Measurements from ENCODE around the gene ZNF768.
"Not testable (repeated sequence)": the region's sequence is repeated elsewhere in the genome, so short reads cannot be mapped to it uniquely, and the experiment has no call there.

ZNF768 gene

DNA sequence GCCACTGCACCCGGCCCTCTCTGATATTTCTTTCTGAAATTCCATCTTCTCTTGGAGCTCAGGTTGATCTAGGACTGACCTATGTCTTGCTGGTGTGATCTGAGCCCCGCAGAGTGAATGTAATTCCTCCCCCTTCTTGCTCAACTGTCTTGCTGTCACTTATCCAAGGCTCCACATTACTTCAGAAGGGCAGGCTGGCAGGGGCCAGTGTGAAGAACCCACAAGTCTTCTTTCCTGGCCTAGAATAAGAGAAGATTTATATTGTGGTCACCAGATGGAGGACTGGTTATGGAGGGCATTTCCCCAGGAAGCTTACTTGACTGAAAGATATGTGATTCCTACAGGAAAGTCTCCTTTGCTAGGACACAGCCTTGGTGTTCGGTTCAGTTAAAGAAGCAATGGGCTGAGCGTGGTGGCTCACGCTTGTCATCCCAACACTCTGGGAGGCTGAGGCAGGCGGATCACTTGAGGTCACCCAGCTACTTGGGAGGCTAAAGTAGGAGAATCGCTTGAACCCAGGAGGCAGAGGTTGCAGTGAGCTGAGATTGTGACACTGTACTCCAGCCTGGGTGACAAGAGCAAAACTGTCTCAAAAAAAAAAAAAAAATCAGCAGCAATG is 40.4 kb downstream of the ZNF768 start:
- peak overlapping the region; percentile 52 for H3K27ac Mint-ChIP-seq
- H3K9me3 Mint-ChIP-seq = no peaks in the 10 kb centered on the region
- peaks cover 38% of the 10 kb centered on the region for H3K4me1 Mint-ChIP-seq (ENCODE audit: low read depth)
- no peak overlapping the region for H3K4me3 Mint-ChIP-seq
- no peaks in the 10 kb centered on the region for H3K27me3 Mint-ChIP-seq (ENCODE audit: low read depth)
- peaks cover 65% of the 10 kb centered on the region for H3K36me3 Mint-ChIP-seq (ENCODE audit: low read depth)

- Mint-ChIP-seq H3K4me1 (ENCODE audit: low read depth) (peaks cover 39% of the 10 kb centered on the region), H3K36me3 (ENCODE audit: low read depth) (peaks cover 66% of the 10 kb centered on the region), H3K27ac (peak overlapping the region; percentile 49), H3K4me3 (no peak overlapping the region), H3K9me3 (no peaks in the 10 kb centered on the region), H3K27me3 (ENCODE audit: low read depth) (no peaks in the 10 kb centered on the region)
Measured at GRCh38 chr16:30484887-30485286, 41.5 kb downstream of the ZNF768 start.

- no peaks in the 10 kb centered on the region for H3K9me3 Mint-ChIP-seq
- peaks cover 42% of the 10 kb centered on the region for H3K4me1 Mint-ChIP-seq (ENCODE audit: low read depth)
- H3K36me3 Mint-ChIP-seq (ENCODE audit: low read depth) = peaks cover 61% of the 10 kb centered on the region
- H3K4me3 Mint-ChIP-seq = peak overlapping the region; percentile 23
- H3K27me3 Mint-ChIP-seq (ENCODE audit: low read depth) = no peaks in the 10 kb centered on the region
- H3K27ac Mint-ChIP-seq = peak overlapping the region; percentile 49
Measured at GRCh38 chr16:30482366-30482765, 44.0 kb downstream of the ZNF768 start.

GRCh38 chr16:30481381-30481780 is 45.0 kb downstream of the ZNF768 start:
- no peaks in the 10 kb centered on the region for H3K9me3 Mint-ChIP-seq
- peaks cover 46% of the 10 kb centered on the region for H3K4me1 Mint-ChIP-seq (ENCODE audit: low read depth)
- no peak overlapping the region for H3K27ac Mint-ChIP-seq
- H3K36me3 Mint-ChIP-seq (ENCODE audit: low read depth) = peaks cover 65% of the 10 kb centered on the region
- no peak overlapping the region for H3K4me3 Mint-ChIP-seq
- H3K27me3 Mint-ChIP-seq (ENCODE audit: low read depth) = no peaks in the 10 kb centered on the region

- Mint-ChIP-seq H3K36me3 (ENCODE audit: low read depth) (peaks cover 67% of the 10 kb centered on the region), H3K27me3 (ENCODE audit: low read depth) (no peaks in the 10 kb centered on the region), H3K4me1 (ENCODE audit: low read depth) (peaks cover 51% of the 10 kb centered on the region), H3K9me3 (no peaks in the 10 kb centered on the region), H3K4me3 (peak overlapping the region; percentile 61), H3K27ac (peak overlapping the region; percentile 47)
Measured at GRCh38 chr16:30478766-30479478, 47.4 kb downstream of the ZNF768 start.

- H3K9me3 Mint-ChIP-seq; H3K27me3 Mint-ChIP-seq (ENCODE audit: low read depth): not testable (repeated sequence)
- Mint-ChIP-seq H3K4me1 (ENCODE audit: low read depth) (peaks cover 48% of the 10 kb centered on the region), H3K27ac (peak overlapping the region; percentile 3), H3K36me3 (ENCODE audit: low read depth) (peaks cover 69% of the 10 kb centered on the region), H3K4me3 (peak overlapping the region; percentile 43)
Measured at GRCh38 chr16:30477773-30478172, 48.6 kb downstream of the ZNF768 start.

- H3K9me3 Mint-ChIP-seq = no peaks in the 10 kb centered on the region
- H3K4me3 Mint-ChIP-seq = peak overlapping the region; percentile 37
- no peaks in the 10 kb centered on the region for H3K27me3 Mint-ChIP-seq (ENCODE audit: low read depth)
- H3K36me3 Mint-ChIP-seq (ENCODE audit: low read depth) = peaks cover 69% of the 10 kb centered on the region
- peaks cover 48% of the 10 kb centered on the region for H3K4me1 Mint-ChIP-seq (ENCODE audit: low read depth)
- H3K27ac Mint-ChIP-seq = peak overlapping the region; percentile 12
Measured at GRCh38 chr16:30476991-30477390, 49.4 kb downstream of the ZNF768 start.

DNA sequence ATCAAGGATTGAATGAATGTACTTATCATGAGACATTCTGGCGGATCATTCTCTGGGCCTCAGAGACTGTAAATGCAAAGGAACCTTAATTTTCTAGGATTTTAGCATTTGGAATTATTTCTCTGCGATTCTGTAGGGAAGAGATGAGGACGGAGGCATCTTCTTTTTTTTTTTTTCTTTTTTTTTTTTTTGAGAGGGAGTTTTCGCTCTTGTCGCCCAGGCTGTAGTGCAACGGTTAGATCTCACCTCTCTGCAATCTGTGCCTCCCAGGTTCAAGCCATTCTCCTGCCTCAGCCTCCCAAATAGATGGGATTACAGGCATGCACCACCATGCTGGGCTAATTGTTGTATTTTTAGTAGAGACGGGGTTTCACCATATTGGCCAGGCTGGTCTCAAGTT is 51.7 kb downstream of the ZNF768 start:
- Mint-ChIP-seq H3K27ac (peak overlapping the region; percentile 72), H3K27me3 (ENCODE audit: low read depth) (no peaks in the 10 kb centered on the region), H3K4me3 (peak overlapping the region; percentile 100), H3K4me1 (ENCODE audit: low read depth) (peaks cover 46% of the 10 kb centered on the region), H3K9me3 (no peaks in the 10 kb centered on the region), H3K36me3 (ENCODE audit: low read depth) (peaks cover 52% of the 10 kb centered on the region)

- peak overlapping the region; percentile 100 for H3K4me3 Mint-ChIP-seq
- H3K9me3 Mint-ChIP-seq = no peaks in the 10 kb centered on the region
- H3K27me3 Mint-ChIP-seq (ENCODE audit: low read depth) = no peaks in the 10 kb centered on the region
- peaks cover 52% of the 10 kb centered on the region for H3K36me3 Mint-ChIP-seq (ENCODE audit: low read depth)
- H3K4me1 Mint-ChIP-seq (ENCODE audit: low read depth) = peaks cover 48% of the 10 kb centered on the region
- peak overlapping the region; percentile 98 for H3K27ac Mint-ChIP-seq
Measured at GRCh38 chr16:30474074-30474452, 52.3 kb downstream of the ZNF768 start.
